Pulmonary artery endothelial cell (primary cell): Measurements from ENCODE around the gene ARHGAP11A. TPM values are rescaled to one million over a fixed set of nuclear protein-coding genes. Genes with fewer than 3 reads are reported as not detected.

Source experiments
- DNase-seq: peaks from one replicate; pipeline ENCODE4 v3.0.0-alpha.2; 2011; ENCODE audit warnings: low read depth, low spot score
- total RNA-seq: library from RNA; depleted of rRNA; stranded (reverse); fragments of >200 nt; gene quantifications from 2 replicates; pipeline ENCODE4 v1.2.3, GENCODE V29; 2014

ARHGAP11A gene
- total RNA-seq, 1 donor from 2014 or later, result 22.9 TPM

GRCh38 chr15:32656496-32656895 lies 41.2 kb downstream of the ARHGAP11A start:
- DNase-seq, result no peak

GRCh38 chr15:32657198-32657883 lies 42.0 kb downstream of the ARHGAP11A start:
- no peak for DNase-seq

- no peak for DNase-seq
Observed at GRCh38 chr15:32657941-32658340, 42.6 kb downstream of the ARHGAP11A start.

GRCh38 chr15:32659340-32660155 lies 44.2 kb downstream of the ARHGAP11A start:
- peak; percentile 27 for DNase-seq

GRCh38 chr15:32663671-32664070 lies 48.4 kb downstream of the ARHGAP11A start:
- DNase-seq, result no peak

GRCh38 chr15:32664796-32665195 lies 49.5 kb downstream of the ARHGAP11A start:
- DNase-seq, result no peak

GRCh38 chr15:32667321-32667720 lies 52.0 kb downstream of the ARHGAP11A start:
- DNase-seq, result no peak

GRCh38 chr15:32668942-32669341 lies 53.6 kb downstream of the ARHGAP11A start:
- no peak for DNase-seq

GRCh38 chr15:32669896-32670611 lies 54.8 kb downstream of the ARHGAP11A start:
- no peak for DNase-seq

- no peak for DNase-seq
Observed at GRCh38 chr15:32670623-32671022, 55.3 kb downstream of the ARHGAP11A start.

GRCh38 chr15:32671339-32672325 lies 56.3 kb downstream of the ARHGAP11A start:
- no peak for DNase-seq

- DNase-seq, result no peak
Observed at GRCh38 chr15:32674681-32675080, 59.4 kb downstream of the ARHGAP11A start.

- no peak for DNase-seq
Observed at GRCh38 chr15:32675466-32675865, 60.2 kb downstream of the ARHGAP11A start.

GRCh38 chr15:32676169-32676568 lies 60.9 kb downstream of the ARHGAP11A start:
- DNase-seq, result no peak

- DNase-seq, result no peak
Observed at GRCh38 chr15:32677238-32677750, 62.0 kb downstream of the ARHGAP11A start.

GRCh38 chr15:32679298-32679690 lies 64.0 kb downstream of the ARHGAP11A start:
- DNase-seq, result no peak

GRCh38 chr15:32682569-32682968 lies 67.3 kb downstream of the ARHGAP11A start:
- DNase-seq, result no peak

GRCh38 chr15:32682977-32683630 lies 67.8 kb downstream of the ARHGAP11A start:
- DNase-seq, result no peak

- DNase-seq, result no peak
Observed at GRCh38 chr15:32683906-32684584, 68.7 kb downstream of the ARHGAP11A start.

GRCh38 chr15:32685576-32685975 lies 70.3 kb downstream of the ARHGAP11A start:
- no peak for DNase-seq
